ENCODE results near the gene PDE10A.

DNA sequence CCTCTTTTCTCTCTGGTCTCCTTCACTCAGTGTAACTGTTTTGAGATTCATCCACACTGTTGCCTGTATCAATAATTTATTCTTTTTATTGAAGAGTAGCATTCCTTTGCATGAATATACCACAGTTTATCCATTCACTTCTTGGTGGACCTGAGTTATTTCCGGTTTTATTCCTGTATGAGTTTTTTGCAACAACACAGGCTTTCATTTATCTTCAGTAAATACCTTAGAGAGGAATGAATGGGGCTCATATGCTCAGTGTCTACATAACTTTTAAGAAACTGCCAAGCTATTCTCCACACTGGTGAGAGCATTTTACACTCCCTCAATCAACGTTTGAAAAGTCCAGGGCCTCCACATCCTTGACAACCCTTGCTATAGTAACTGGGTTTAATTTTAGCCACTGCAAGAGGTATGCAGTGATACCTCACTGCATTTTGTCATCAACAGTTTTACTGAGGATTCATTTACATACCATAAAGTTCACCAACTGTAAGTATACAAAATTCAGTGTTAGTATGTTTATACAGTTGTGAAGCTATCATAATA lies 154.6 kb downstream of the PDE10A start:
- TF ChIP-seq, protein P1, sequence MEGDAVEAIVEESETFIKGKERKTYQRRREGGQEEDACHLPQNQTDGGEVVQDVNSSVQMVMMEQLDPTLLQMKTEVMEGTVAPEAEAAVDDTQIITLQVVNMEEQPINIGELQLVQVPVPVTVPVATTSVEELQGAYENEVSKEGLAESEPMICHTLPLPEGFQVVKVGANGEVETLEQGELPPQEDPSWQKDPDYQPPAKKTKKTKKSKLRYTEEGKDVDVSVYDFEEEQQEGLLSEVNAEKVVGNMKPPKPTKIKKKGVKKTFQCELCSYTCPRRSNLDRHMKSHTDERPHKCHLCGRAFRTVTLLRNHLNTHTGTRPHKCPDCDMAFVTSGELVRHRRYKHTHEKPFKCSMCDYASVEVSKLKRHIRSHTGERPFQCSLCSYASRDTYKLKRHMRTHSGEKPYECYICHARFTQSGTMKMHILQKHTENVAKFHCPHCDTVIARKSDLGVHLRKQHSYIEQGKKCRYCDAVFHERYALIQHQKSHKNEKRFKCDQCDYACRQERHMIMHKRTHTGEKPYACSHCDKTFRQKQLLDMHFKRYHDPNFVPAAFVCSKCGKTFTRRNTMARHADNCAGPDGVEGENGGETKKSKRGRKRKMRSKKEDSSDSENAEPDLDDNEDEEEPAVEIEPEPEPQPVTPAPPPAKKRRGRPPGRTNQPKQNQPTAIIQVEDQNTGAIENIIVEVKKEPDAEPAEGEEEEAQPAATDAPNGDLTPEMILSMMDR (conservative IDR thresholded peaks at IDR 0.05) = no peak
- no peak for TF ChIP-seq ZFX (IDR thresholded peaks at IDR 0.05)
